ENCODE results near the gene PCBP2. TPM values are rescaled to one million over a fixed set of nuclear protein-coding genes. Genes with fewer than 3 reads are reported as not detected.
"Not testable (repeated sequence)": the region's sequence is repeated elsewhere in the genome, so short reads cannot be mapped to it uniquely, and the experiment has no call there.

The PCBP2 gene
- total and polyA plus RNA-seq, 10 of the 15 experiments (the other 5 are each of a cell fraction or from before 2014, with no cell fraction given): 109 to 803 (median 327) TPM

- not testable (repeated sequence) for H3K9ac ChIP-seq (ENCODE audit: control insufficient read depth, insufficient read depth, low read length); ATAC-seq; H3K27ac ChIP-seq (ENCODE audit: control insufficient read depth, insufficient read depth); H3K36me3 ChIP-seq (ENCODE audit: control insufficient read depth in 2 of 2, insufficient read depth in 2 of 2, low read length in 1 of 2); H4K20me1 ChIP-seq (ENCODE audit: control insufficient read depth, insufficient read depth); H3K4me3 ChIP-seq; DNase-seq (ENCODE audit: low read depth, low spot score); H3K9me3 ChIP-seq (replicated peaks; ENCODE audit: control insufficient read depth, insufficient read depth, low read length); H3K79me2 ChIP-seq (ENCODE audit: control insufficient read depth, insufficient read depth, low read length); H2AFZ ChIP-seq (ENCODE audit: control insufficient read depth, low read depth, low read length); BruUV-seq (replicated peaks); H3K27me3 ChIP-seq (replicated peaks in 1 of 2; ENCODE audit: control insufficient read depth in 2 of 2, insufficient read depth in 2 of 2, low read length in 1 of 2); H3K4me2 ChIP-seq (ENCODE audit: control insufficient read depth, insufficient read depth); FAIRE-seq
- 75% methylated on average over 12 of the region's 12 CpGs for WGBS (ENCODE audit: insufficient coverage, insufficient replicate concordance, low lambda C conversion rate, missing lambda C conversion rate)
- ChIA-PET SMC1A (ENCODE audit: uncharacterized antibody, unreplicated experiment) (interaction anchor here (1.4 to 7.7 kb wide), 9 partner anchors 35 to 101 kb away, joined by 3 to 164 read pairs (median 12); partner anchors contain the start of gene AAAS), CTCF (interaction anchor here (0.6 to 10.1 kb wide), 16 partner anchors 8 to 552 kb away, joined by 3 to 225 read pairs (median 7); partner anchors contain the start of genes AAAS, NPFF, PRR13 and SP1), RAD21 (ENCODE audit: unreplicated experiment) (interaction anchor here (0.7 to 4.4 kb wide), 8 partner anchors 18 to 108 kb away, joined by 3 to 90 read pairs (median 10); partner anchors contain the start of genes NPFF and TARBP2), POLR2A (interaction anchor here (0.6 to 2.0 kb wide), 6 partner anchors 31 to 77 kb away, joined by 3 to 9 read pairs (median 4); partner anchors contain the start of gene SP1)
- peaks cover 14% of the 10 kb centered on the region for H3K4me1 ChIP-seq (ENCODE audit: control insufficient read depth, insufficient read depth, low read length)
- in situ Hi-C loops (cut with MboI): loop anchor here (5.0 kb wide), 1 partner anchor 75 kb away; no protein-coding TSS in a partner anchor
- intact Hi-C loops (cut with micrococcal nuclease; ENCODE audit: unreplicated experiment): loop anchor here (5.0 kb wide), 1 partner anchor 40 kb away; the partner anchor contains the start of gene SP1
Measured at GRCh38 chr12:53422247-53422646, 29.7 kb upstream of the PCBP2 start.

GRCh38 chr12:53423597-53423996 is 28.3 kb upstream of the PCBP2 start, which contains the start of gene AMHR2:
Gene AMHR2, plus strand, starts transcription at chr12:53423855. Its CDS starts 80 bp downstream, at chr12:53423935.
- Histone ChIP-seq H3K4me1 (ENCODE audit: control insufficient read depth, insufficient read depth, low read length) (peaks cover 4% of the 10 kb centered on the region), H3K27me3 (replicated peaks in 1 of 2; ENCODE audit: control insufficient read depth in 2 of 2, insufficient read depth in 2 of 2, low read length in 1 of 2) (no peaks in the 10 kb centered on the region), H3K27ac (ENCODE audit: control insufficient read depth, insufficient read depth) (no peak within 1 kb of the TSS), H3K4me2 (ENCODE audit: control insufficient read depth, insufficient read depth) (no peak within 1 kb of the TSS), H3K4me3 (no peak within 1 kb of the TSS), H2AFZ (ENCODE audit: control insufficient read depth, low read depth, low read length) (0 out of 2 replicates have a peak within 1 kb of the TSS, but pooled peaks have one; percentile 12), H3K79me2 (ENCODE audit: control insufficient read depth, insufficient read depth, low read length) (no peaks in the 10 kb centered on the region), H3K9ac (ENCODE audit: control insufficient read depth, insufficient read depth, low read length) (no peak within 1 kb of the TSS), H3K9me3 (replicated peaks; ENCODE audit: control insufficient read depth, insufficient read depth, low read length) (no peaks in the 10 kb centered on the region), H3K36me3 (ENCODE audit: control insufficient read depth in 2 of 2, insufficient read depth in 2 of 2, low read length in 1 of 2) (no peaks in the 10 kb centered on the region), H4K20me1 (ENCODE audit: control insufficient read depth, insufficient read depth) (no peaks in the 10 kb centered on the region)
- no TSS peak for BruUV-seq (replicated peaks)
- DNase-seq (ENCODE audit: low read depth, low spot score): no peak
- intact Hi-C loops (cut with micrococcal nuclease; ENCODE audit: unreplicated experiment): loop anchor here (5.0 kb wide), 1 partner anchor 41 kb away; the partner anchor contains the start of gene SP1
- ChIA-PET SMC1A (ENCODE audit: uncharacterized antibody, unreplicated experiment) (interaction anchor here (4.8 to 7.7 kb wide), 2 partner anchors 41 to 71 kb away, joined by 41 to 164 read pairs; no protein-coding TSS in a partner anchor), RAD21 (ENCODE audit: unreplicated experiment) (interaction anchor here (3.0 kb wide), 1 partner anchor 71 kb away, joined by 28 read pairs; no protein-coding TSS in a partner anchor), CTCF (interaction anchor here (1.0 to 10.1 kb wide), 5 partner anchors 58 to 99 kb away, joined by 3 to 225 read pairs (median 37); partner anchors contain the start of genes AAAS and NPFF), POLR2A (interaction anchor here (0.5 to 1.3 kb wide), 2 partner anchors 37 to 71 kb away, joined by 3 to 7 read pairs; no protein-coding TSS in a partner anchor)
- FAIRE-seq: no peak
- no peak for ATAC-seq
- in situ Hi-C loops (cut with MboI): loop anchor here (5.0 kb wide), 1 partner anchor 76 kb away; no protein-coding TSS in a partner anchor
- 0% methylated on average over 1 of the region's 1 CpG for WGBS (ENCODE audit: insufficient coverage, insufficient replicate concordance, low lambda C conversion rate, missing lambda C conversion rate)
- TF ChIP-seq SUZ12 (IDR thresholded peaks at IDR 0.05; ENCODE audit: unreplicated experiment) (no peak), NRF1 (conservative IDR thresholded peaks at IDR 0.05; ENCODE audit: low read depth, low read length) (no peak), ZBTB40 (IDR thresholded peaks at IDR 0.05; ENCODE audit: borderline replicate concordance) (no peak), BCL11A (IDR thresholded peaks at IDR 0.05; ENCODE audit: low read depth, low read length) (no peak), SMAD1 (IDR thresholded peaks at IDR 0.05; ENCODE audit: low read depth, partially characterized antibody) (no peak), E2F8 (IDR thresholded peaks at IDR 0.05; ENCODE audit: low read depth, partially characterized antibody) (no peak)

Measured in GM12878 (cell line).